Measurements from ENCODE around the gene RSPH6A.

GRCh38 chr19:45860359-45861259 lies 45.5 kb upstream of the RSPH6A start:
- no peak for TF ChIP-seq POLR2A (IDR thresholded peaks at IDR 0.05; ENCODE audit: low read depth)
- TF ChIP-seq CTCF (IDR thresholded peaks at IDR 0.05): no peak
- TF ChIP-seq POLR2AphosphoS5 (IDR thresholded peaks at IDR 0.05): no peak
- TF ChIP-seq EP300 (IDR thresholded peaks at IDR 0.05): no peak
